H1 (cell line): ENCODE results near the gene UBTD2. TPM values are rescaled to one million over a fixed set of nuclear protein-coding genes. Genes with fewer than 3 reads are reported as not detected.
A peak's percentile ranks its signal among the peaks of the same experiment; 100 is the strongest.

Experiments used
- CTCF ChIA-PET: fragments of 300-600 bp; sonication (Branson Sonifier 250); formaldehyde crosslinking; loops from one replicate; lab custom pipeline; 2021; ENCODE audit not compliant: partially characterized antibody; lab: Charles Lee
- POLR2A ChIA-PET: fragments of 300-600 bp; sonication (Branson Sonifier 250); formaldehyde crosslinking; loops from one replicate; lab custom pipeline; 2021; ENCODE audit warnings: inconsistent platforms; ENCODE audit not compliant: partially characterized antibody; lab: Charles Lee
- DNase-seq, 2 experiments: peaks; one replicate each; pipeline versions ENCODE4 v3.0.0 to v3.0.0-alpha.2; 2010 to 2022; ENCODE audit warnings: low spot score in 2 of 2, low read depth in 1 of 2, mixed read lengths in 1 of 2
- FAIRE-seq: peaks from 2 replicates; lab custom pipeline; 2011; peaks lifted over from hg19 to GRCh38; lab: Jason Lieb, UNC
- H2AFZ ChIP-seq: 2 replicates; pipeline ENCODE4 v1.8.1; 2012; ENCODE audit warnings: low read length, inconsistent platforms
- H2AK5ac ChIP-seq: 2 replicates; pipeline ENCODE4 v1.6.1; 2013; ENCODE audit warnings: low read depth, low read length
- H2BK120ac ChIP-seq: replicated peaks from 2 replicates; pipeline ENCODE3; 2013; ENCODE audit warnings: low read depth, low read length, inconsistent platforms
- H2BK12ac ChIP-seq: 2 replicates; pipeline ENCODE4 v1.6.1; 2013; ENCODE audit warnings: low read depth, low read length
- H2BK15ac ChIP-seq: 2 replicates; pipeline ENCODE4 v1.6.1; 2013; ENCODE audit warnings: low read length
- H2BK20ac ChIP-seq: 2 replicates; pipeline ENCODE4 v1.6.1; 2013; ENCODE audit warnings: low read length
- H2BK5ac ChIP-seq: 2 replicates; pipeline ENCODE4 v1.6.1; 2013; ENCODE audit warnings: low read depth, low read length
- H3K14ac ChIP-seq: 2 replicates; pipeline ENCODE4 v1.6.1; 2013; ENCODE audit warnings: inconsistent platforms; ENCODE audit not compliant: insufficient read length
- H3K18ac ChIP-seq: 2 replicates; pipeline ENCODE4 v1.6.1; 2013; ENCODE audit warnings: low read length; ENCODE audit errors: extremely low read depth
- H3K23ac ChIP-seq: 2 replicates; pipeline ENCODE4 v1.6.1; 2013; ENCODE audit warnings: inconsistent platforms; ENCODE audit not compliant: insufficient read length
- H3K23me2 ChIP-seq: 2 replicates; pipeline ENCODE4 v1.6.1; 2013; ENCODE audit warnings: low read depth, low read length
- H3K27ac ChIP-seq: 2 replicates; pipeline ENCODE4 v1.6.1; 2011; ENCODE audit warnings: low read depth, low read length, inconsistent platforms
- H3K27me3 ChIP-seq, 4 experiments: replicated peaks in 1 of 4; 1 replicate in 1 of 4; 2 replicates in 3 of 4; pipeline versions ENCODE4 v1.6.1 to v1.8.1; 2011 to 2013; ENCODE audit warnings: low read length in 3 of 4, mild to moderate bottlenecking in 3 of 4, inconsistent platforms in 2 of 4, mixed read lengths in 2 of 4, moderate library complexity in 1 of 4; ENCODE audit not compliant: control insufficient read depth in 3 of 4, insufficient read depth in 3 of 4; ENCODE audit errors: extremely low read depth in 1 of 4
- H3K36me3 ChIP-seq, 4 experiments: 2 replicates each; pipeline versions ENCODE4 v1.6.1 to v1.8.1; 2011 to 2013; ENCODE audit warnings: mild to moderate bottlenecking in 4 of 4, low read length in 3 of 4, moderate library complexity in 2 of 4, control low read depth in 1 of 4, inconsistent platforms in 1 of 4; ENCODE audit not compliant: insufficient read depth in 4 of 4, control insufficient read depth in 2 of 4
- H3K4ac ChIP-seq: replicated peaks from 2 replicates; pipeline ENCODE3; 2013; ENCODE audit warnings: low read length, low read depth, mixed read lengths, inconsistent platforms; ENCODE audit not compliant: insufficient read length
- H3K4me1 ChIP-seq, 4 experiments: replicated peaks in 1 of 4; 1 replicate in 1 of 4; 2 replicates in 3 of 4; pipeline versions ENCODE4 v1.6.1 to v1.8.1; 2011 to 2013; ENCODE audit warnings: low read length in 3 of 4, inconsistent platforms in 2 of 4, mixed read lengths in 1 of 4; ENCODE audit not compliant: insufficient read depth in 4 of 4, control insufficient read depth in 3 of 4
- H3K4me2 ChIP-seq, 2 experiments: 2 replicates each; pipeline versions ENCODE4 v1.6.1 to v1.8.1; 2011 to 2013; ENCODE audit warnings: low read depth in 2 of 2, low read length in 2 of 2, control low read depth in 1 of 2, inconsistent platforms in 1 of 2, mild to moderate bottlenecking in 1 of 2; ENCODE audit not compliant: insufficient read depth in 1 of 2
- H3K4me3 ChIP-seq, 4 experiments: fragments of 200-600, 300-600 bp in 1 of 4; sonication (generic), shearing (Covaris generic), sonication (Bioruptor Twin) in 1 of 4; 2 replicates each; pipeline versions ENCODE4 v1.5.1 to v1.8.1; 2011 to 2016; ENCODE audit warnings: low read length in 4 of 4, low read depth in 3 of 4, control low read depth in 2 of 4, inconsistent platforms in 2 of 4, mild to moderate bottlenecking in 2 of 4, mixed read lengths in 1 of 4, moderate library complexity in 1 of 4; ENCODE audit not compliant: insufficient read depth in 2 of 4; ENCODE audit errors: extremely low read depth in 1 of 4
- H3K56ac ChIP-seq: replicated peaks from 2 replicates; pipeline ENCODE3; 2013; ENCODE audit warnings: low read depth, mild to moderate bottlenecking, mixed read lengths, low read length, inconsistent platforms; ENCODE audit not compliant: insufficient read length
- H3K79me1 ChIP-seq: 2 replicates; pipeline ENCODE4 v1.6.1; 2013; ENCODE audit warnings: low read depth, low read length, control low read depth
- H3K79me2 ChIP-seq, 2 experiments: 2 replicates each; pipeline versions ENCODE4 v1.6.1 to v1.8.1; 2012 to 2013; ENCODE audit warnings: low read length in 2 of 2, mild to moderate bottlenecking in 2 of 2, inconsistent platforms in 1 of 2; ENCODE audit not compliant: insufficient read depth in 2 of 2, control insufficient read depth in 1 of 2
- H3K9ac ChIP-seq, 4 experiments: replicated peaks in 1 of 4; 1 replicate in 1 of 4; 2 replicates in 3 of 4; pipeline versions ENCODE4 v1.6.1 to v1.8.1; 2011 to 2013; ENCODE audit warnings: low read depth in 3 of 4, low read length in 3 of 4, control low read depth in 2 of 4, mild to moderate bottlenecking in 2 of 4, moderate library complexity in 2 of 4, inconsistent platforms in 1 of 4; ENCODE audit errors: extremely low read depth in 1 of 4
- H3K9me3 ChIP-seq, 2 experiments: 2 replicates each; pipeline versions ENCODE4 v1.6.1 to v1.8.1; 2012 to 2013; ENCODE audit warnings: mild to moderate bottlenecking in 2 of 2, moderate library complexity in 2 of 2, control low read depth in 1 of 2, inconsistent platforms in 1 of 2, low read depth in 1 of 2, low read length in 1 of 2, mixed read lengths in 1 of 2; ENCODE audit not compliant: insufficient read depth in 2 of 2
- H4K20me1 ChIP-seq, 2 experiments: replicated peaks in 1 of 2; 2 replicates each; pipeline versions ENCODE3 to v1.8.1; 2011 to 2013; ENCODE audit warnings: inconsistent platforms in 2 of 2, low read length in 2 of 2, mild to moderate bottlenecking in 1 of 2; ENCODE audit not compliant: insufficient read depth in 2 of 2, control insufficient read depth in 1 of 2
- H4K5ac ChIP-seq: 2 replicates; pipeline ENCODE4 v1.6.1; 2013; ENCODE audit warnings: low read length, low read depth, mixed read lengths, inconsistent platforms; ENCODE audit not compliant: insufficient read length
- H4K8ac ChIP-seq: 2 replicates; pipeline ENCODE4 v1.8.0; 2013; ENCODE audit warnings: mild to moderate bottlenecking, moderate library complexity, low read length, inconsistent platforms; ENCODE audit not compliant: insufficient read depth; ENCODE audit errors: extremely low read depth
- H4K91ac ChIP-seq: replicated peaks from 2 replicates; pipeline ENCODE3; 2013; ENCODE audit warnings: low read length, mixed read lengths, inconsistent platforms; ENCODE audit not compliant: insufficient read length
- FOSL1 ChIP-seq: IDR thresholded peaks from 2 replicates; pipeline ENCODE4 v1.6.1; 2011; ENCODE audit warnings: mild to moderate bottlenecking, low read depth, low read length, moderate library complexity; ENCODE audit not compliant: insufficient read depth
- KDM1A ChIP-seq: fragments of 200-600, 300-600 bp; sonication (generic); IDR thresholded peaks from 2 replicates; pipeline ENCODE4 v1.7.1; 2016; ENCODE audit warnings: mild to moderate bottlenecking, low read length, borderline replicate concordance
- KDM4A ChIP-seq: IDR thresholded peaks from one replicate; pipeline ENCODE4 v1.7.1; 2012; ENCODE audit warnings: low read depth, mild to moderate bottlenecking, moderate library complexity, low read length, inconsistent platforms; ENCODE audit not compliant: severe bottlenecking
- NRF1 ChIP-seq: IDR thresholded peaks from 2 replicates; pipeline ENCODE4 v1.6.1; 2011; ENCODE audit warnings: mild to moderate bottlenecking, low read depth, low read length, improper control_type of control experiment
- SAP30 ChIP-seq: fragments of 300-600 bp; sonication (generic); IDR thresholded peaks from 2 replicates; pipeline ENCODE4 v1.7.1; 2012; ENCODE audit warnings: low read length, moderate library complexity, mild to moderate bottlenecking, inconsistent platforms; ENCODE audit not compliant: insufficient read depth, insufficient replicate concordance
- SP1 ChIP-seq: IDR thresholded peaks from 2 replicates; pipeline ENCODE4 v1.6.1; 2011; ENCODE audit warnings: low read depth, low read length
- SRF ChIP-seq: IDR thresholded peaks from 2 replicates; pipeline ENCODE4 v1.6.1; 2011; ENCODE audit warnings: mild to moderate bottlenecking, low read depth, low read length, moderate library complexity
- SUZ12 ChIP-seq: fragments of 200-600 bp; sonication (generic); IDR thresholded peaks from 2 replicates; pipeline ENCODE4 v1.6.1; 2012; ENCODE audit warnings: mild to moderate bottlenecking, inconsistent platforms, low read length, moderate library complexity, mixed read lengths
- TCF12 ChIP-seq: IDR thresholded peaks from 2 replicates; pipeline ENCODE4 v1.6.1; 2011; ENCODE audit warnings: low read depth, mild to moderate bottlenecking, low read length
- YY1 ChIP-seq: IDR thresholded peaks from 2 replicates; pipeline ENCODE4 v1.6.1; 2011; ENCODE audit warnings: low read depth, mild to moderate bottlenecking, low read length
- WGBS, 2 experiments: shearing (Covaris generic) in 1 of 2; methylation state at CpG; one replicate each; pipeline versions ENCODE4 v1.1.6 to v1.1.7; 2013 to 2015; ENCODE audit warnings: low lambda C conversion rate in 2 of 2, mixed read lengths in 2 of 2, inconsistent platforms in 1 of 2, low coverage in 1 of 2, missing lambda C conversion rate in 1 of 2; ENCODE audit not compliant: insufficient replicate concordance in 2 of 2, insufficient coverage in 1 of 2, insufficient read length in 1 of 2; ENCODE audit errors: extremely low coverage in 1 of 2, missing lambda C conversion rate in 1 of 2; 5-methylcytosine and 5-hydroxymethylcytosine counted together
- polyA plus RNA-seq, 7 experiments: library from polyadenylated mRNA; depleted of rRNA in 3 of 7; stranded (reverse) in 5 of 7; unstranded in 2 of 7; fragments of >200 nt in 5 of 7; fragments of 200-250 nt in 2 of 7; gene quantifications; 1 replicate in 5 of 7; 2 replicates in 1 of 7; 4 replicates in 1 of 7; pipeline versions ENCODE4 v1.2.1 to v1.2.3, GENCODE V29; 2011 to 2013; ENCODE audit warnings: missing spikeins in 2 of 7, mixed read lengths in 2 of 7
- total RNA-seq: library from RNA; stranded (reverse); fragmentation: NEBNext Ultra II Directional; extraction: Animal tissue kit (Norgen Biotek cat#: 25700); gene quantifications from 2 replicates; pipeline ENCODE4 v1.2.1, GENCODE V29; 2021

Gene UBTD2
- total and polyA plus RNA-seq, 2 of the 8 experiments (the other 6 are each of a cell fraction or from before 2014, with no cell fraction given) = 14.5 to 39.2 TPM

DNA sequence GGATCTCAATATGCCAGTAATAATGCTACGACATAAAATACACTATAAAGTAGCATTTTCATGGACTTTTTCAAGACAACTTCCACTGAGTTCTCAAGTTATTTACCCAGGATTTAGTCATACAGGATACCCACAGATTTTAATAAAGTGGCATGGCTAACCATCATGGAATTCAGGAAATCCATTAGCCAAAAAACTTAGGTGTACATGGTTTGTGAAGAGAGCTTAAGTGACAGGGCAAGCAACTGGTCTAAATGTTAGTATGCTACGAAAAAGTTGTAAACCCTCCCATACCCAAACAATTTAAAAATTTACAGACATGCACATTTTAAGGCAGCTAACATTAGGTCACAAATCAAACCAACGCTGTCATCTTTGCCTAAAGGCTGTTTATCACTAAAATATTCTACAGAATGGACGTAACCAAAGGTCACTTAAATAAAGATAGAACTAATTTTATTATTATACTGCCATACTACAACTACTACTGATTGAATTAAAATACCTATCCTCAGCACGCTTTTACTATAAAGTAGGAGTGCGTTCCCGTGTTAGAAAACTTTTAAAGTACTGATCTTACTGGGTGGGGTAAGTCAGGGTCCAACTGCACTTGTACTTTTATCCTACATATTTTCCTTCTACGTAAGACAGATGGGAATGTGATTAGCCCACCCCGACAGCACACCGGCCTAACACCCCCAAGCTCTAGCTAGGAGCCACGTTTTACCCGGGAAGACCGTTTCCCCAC, 1.1 kb downstream of the UBTD2 start:
- Histone ChIP-seq H2BK20ac (no peak overlapping the region), H3K9ac (peak overlapping the region; percentile 71 to 85 (median 78)), H3K36me3 (no peaks in the 10 kb centered on the region), H3K4me2 (peak overlapping the region; percentile 75 to 80), H3K56ac (no peak overlapping the region), H3K23me2 (no peaks in the 10 kb centered on the region), H2BK120ac (no peak overlapping the region), H3K4ac (no peak overlapping the region), H2AK5ac (no peak overlapping the region), H3K79me1 (peaks cover 2% of the 10 kb centered on the region; the same call in 1 of the 2 replicates), H4K20me1 (peaks cover 4 to 13% of the 10 kb centered on the region in 2 experiments), H2BK15ac (no peak overlapping the region), H3K9me3 (no peaks in the 10 kb centered on the region), H3K27me3 (no peaks in the 10 kb centered on the region)
- 8% methylated on average over 13 of the region's 13 CpGs; no CpG with 5 or more reads in 1 of the 2 experiments for WGBS, 2 experiments
- no peak for TF ChIP-seq SRF
- no peak for TF ChIP-seq YY1
- no peak for TF ChIP-seq SUZ12
- no peak for TF ChIP-seq SP1
- no peak for TF ChIP-seq KDM1A
- TF ChIP-seq FOSL1 = no peak
- no peak for TF ChIP-seq NRF1
- no peak for TF ChIP-seq KDM4A
- TF ChIP-seq SAP30 = no peak
- TF ChIP-seq TCF12 = no peak
- TF ChIP-seq, all 59 proteins: peak for 0
- no peak for FAIRE-seq
- Histone ChIP-seq H3K18ac (no peak overlapping the region), H2BK12ac (no peak overlapping the region), H3K4me3 (peak overlapping the region; percentile 83 to 95 (median 90)), H4K91ac (no peak overlapping the region), H3K14ac (no peak overlapping the region), H3K23ac (no peak overlapping the region), H3K79me2 (peaks cover 34 to 56% of the 10 kb centered on the region in 2 experiments), H3K4me1 (peaks cover 0 to 7% (median 0%) of the 10 kb centered on the region in 4 experiments; a peak in 3 of 7 replicates), H2AFZ (no peak overlapping the region), H2BK5ac (peak overlapping the region; percentile 46; the same call in 1 of the 2 replicates), H3K27ac (peak overlapping the region; percentile 78; the same call in 1 of the 2 replicates), H4K5ac (no peak overlapping the region), H4K8ac (0 out of 2 replicates have a peak overlapping the region, but pooled peaks have one; percentile 91)
- no peak for DNase-seq
- ChIA-PET CTCF (interaction anchor here (0.7 to 1.8 kb wide), 16 partner anchors 9 to 273 kb away, joined by 3 to 8 read pairs (median 3); partner anchors contain the start of gene STK10), POLR2A (interaction anchor here (0.5 to 2.3 kb wide), 30 partner anchors 9 to 950 kb away, joined by 3 to 10 read pairs (median 4); partner anchors contain the start of gene STK10)
